ENCODE data around the gene ARG2. TPM values are rescaled to one million over a fixed set of nuclear protein-coding genes. Genes with fewer than 3 reads are reported as not detected.

ARG2 gene
- total RNA-seq, 1 experiment from 2014 or later: 7.0 TPM

- no TSS peak for BruUV-seq (replicated peaks)
- intact Hi-C loops (cut with micrococcal nuclease): no loop called here
- POLR2A ChIA-PET: no interaction called here
- H3K36me3 ChIP-seq (ENCODE audit: control insufficient read depth in 1 of 2, insufficient read depth in 2 of 2, low read length in 2 of 2): peaks cover 21 to 37% of the 10 kb centered on the region in 2 experiments
- H4K20me1 ChIP-seq (ENCODE audit: insufficient read depth): no peaks in the 10 kb centered on the region
- H3K9me2 ChIP-seq (ENCODE audit: insufficient read depth): no peaks in the 10 kb centered on the region
- H2AFZ ChIP-seq (ENCODE audit: low read depth, low read length, poor library complexity, severe bottlenecking): no peak overlapping the region
- no peaks in the 10 kb centered on the region for H3K27me3 ChIP-seq (ENCODE audit: insufficient read depth, low read length)
- peaks cover 20% of the 10 kb centered on the region for H3K79me2 ChIP-seq (ENCODE audit: insufficient read depth, low read length)
- no peak for ATAC-seq
- peaks cover 0 to 8% of the 10 kb centered on the region in 2 experiments; a peak in 2 of 4 replicates for H3K4me1 ChIP-seq (ENCODE audit: control insufficient read depth in 1 of 2, insufficient read depth in 2 of 2, low read length in 2 of 2)
- TF ChIP-seq EZH2 (IDR thresholded peaks at IDR 0.05) (no peak), POLR2A (IDR thresholded peaks at IDR 0.05; ENCODE audit: borderline replicate concordance, extremely low read depth, insufficient read depth, insufficient read length) (no peak), MAX (IDR thresholded peaks at IDR 0.05) (no peak), ELF1 (IDR thresholded peaks at IDR 0.05; ENCODE audit: borderline replicate concordance, low read depth) (no peak), EGR1 (IDR thresholded peaks at IDR 0.05; ENCODE audit: low read depth) (no peak), CEBPB (IDR thresholded peaks at IDR 0.05; ENCODE audit: low read depth) (no peak), SRF (IDR thresholded peaks at IDR 0.05; ENCODE audit: low read depth) (no peak), POLR2AphosphoS5 (IDR thresholded peaks at IDR 0.05; ENCODE audit: low read depth, low read length) (no peak), REST (IDR thresholded peaks at IDR 0.05; ENCODE audit: low read depth) (no peak), CTCF (IDR thresholded peaks at IDR 0.05 in 2 of 3, conservative IDR thresholded peaks at IDR 0.05 in 1 of 3; ENCODE audit: borderline replicate concordance in 1 of 3, insufficient read depth in 1 of 3, low read depth in 2 of 3, low read length in 2 of 3) (no peak), RAD21 (IDR thresholded peaks at IDR 0.05; ENCODE audit: low read depth) (no peak), SIN3A (IDR thresholded peaks at IDR 0.05; ENCODE audit: low read depth) (no peak), FOSL1 (IDR thresholded peaks at IDR 0.05; ENCODE audit: low read depth) (no peak), CBX3 (IDR thresholded peaks at IDR 0.05; ENCODE audit: low read depth) (no peak), JUND (IDR thresholded peaks at IDR 0.05) (no peak), ATF3 (IDR thresholded peaks at IDR 0.05) (no peak)
- no peak overlapping the region for H3K4me2 ChIP-seq (ENCODE audit: low read length)
- H3K9me3 ChIP-seq (ENCODE audit: control insufficient read depth in 1 of 2, insufficient read depth in 1 of 2, low read depth in 1 of 2, low read length in 2 of 2): no peaks in the 10 kb centered on the region
- DNase-seq (ENCODE audit: low read depth, low spot score): no peak
- H3K9ac ChIP-seq (ENCODE audit: low read length): no peak overlapping the region
- RAD21 ChIA-PET (ENCODE audit: low non-redundant PET in 1 of 2, low total read pairs in 2 of 2, uncharacterized antibody in 2 of 2, unreplicated experiment in 2 of 2): no interaction called here
- no peak overlapping the region for H3K4me3 ChIP-seq (replicated peaks in 1 of 2; ENCODE audit: low read depth in 1 of 2, low read length in 2 of 2)
- CTCF ChIA-PET: no interaction called here
- H3K27ac ChIP-seq (ENCODE audit: low read depth, low read length): no peak overlapping the region
These were observed 59.3 kb downstream of the ARG2 start for GRCh38 chr14:67679006-67679405.
